IMR-90 (cell line): ENCODE data around the gene GLDC. TPM values are rescaled to one million over a fixed set of nuclear protein-coding genes. Genes with fewer than 3 reads are reported as not detected.

ENCODE experiments used
- ATAC-seq: fragments of 200-7000 bp; cut with Tn5 transposase; 2 replicates; pipeline ENCODE4 v1.9.1; 2020; ENCODE audit warnings: low read depth, mild to moderate bottlenecking, moderate library complexity
- BruUV-seq: library from RNA; stranded (reverse); fragments of 400-500 nt; replicated peaks from 2 replicates; lab custom pipeline; 2021; lab: Mats Ljungman, UMichigan
- CTCF ChIA-PET: fragments of 300-600 bp; formaldehyde crosslinking; extraction: SDS; loops from one replicate; lab custom pipeline; 2021; ENCODE audit warnings: antibody characterized with exemption; lab: Yijun Ruan, JAX
- POLR2A ChIA-PET: fragments of 300-600 bp; sonication (Branson Sonifier 250); formaldehyde crosslinking; loops from one replicate; lab custom pipeline; 2022; ENCODE audit warnings: antibody characterized with exemption; ENCODE audit not compliant: unreplicated experiment; lab: Charles Lee
- DNase-seq: peaks from one replicate; pipeline ENCODE4 v3.0.0; 2013
- H2AFZ ChIP-seq: replicated peaks from 2 replicates; pipeline ENCODE3; 2013; ENCODE audit warnings: low read length, mild to moderate bottlenecking; ENCODE audit not compliant: poor library complexity
- H2AK5ac ChIP-seq: 2 replicates; pipeline ENCODE4 v1.6.1; 2013; ENCODE audit warnings: low read depth, low read length, inconsistent platforms
- H2AK9ac ChIP-seq: replicated peaks from 2 replicates; pipeline ENCODE3; 2013; ENCODE audit warnings: mild to moderate bottlenecking, low read depth, low read length, moderate library complexity; ENCODE audit not compliant: poor library complexity
- H2BK120ac ChIP-seq: 2 replicates; pipeline ENCODE4 v1.6.1; 2013; ENCODE audit warnings: low read depth, low read length, inconsistent platforms
- H2BK15ac ChIP-seq: 3 replicates; pipeline ENCODE4 v1.6.1; 2013; ENCODE audit warnings: low read depth, low read length, inconsistent platforms
- H2BK20ac ChIP-seq: 2 replicates; pipeline ENCODE4 v1.6.1; 2013; ENCODE audit warnings: low read depth, mild to moderate bottlenecking, inconsistent platforms, low read length, moderate library complexity
- H2BK5ac ChIP-seq: 2 replicates; pipeline ENCODE4 v1.6.1; 2013; ENCODE audit warnings: mild to moderate bottlenecking, low read depth, low read length, inconsistent platforms; ENCODE audit not compliant: poor library complexity, severe bottlenecking
- H3K14ac ChIP-seq: replicated peaks from 2 replicates; pipeline ENCODE4 v1.6.1; 2013; ENCODE audit warnings: low read depth, low read length, inconsistent platforms
- H3K18ac ChIP-seq: 2 replicates; pipeline ENCODE4 v1.6.1; 2013; ENCODE audit warnings: low read depth, low read length, control low read depth
- H3K23ac ChIP-seq: 2 replicates; pipeline ENCODE4 v1.6.1; 2013; ENCODE audit warnings: low read depth, low read length, inconsistent platforms
- H3K27ac ChIP-seq: 2 replicates; pipeline ENCODE4 v1.5.1; 2013; ENCODE audit warnings: mild to moderate bottlenecking, control low read depth, low read length; ENCODE audit not compliant: insufficient read depth
- H3K27me3 ChIP-seq: 2 replicates; pipeline ENCODE4 v1.6.1; 2013; ENCODE audit warnings: low read length; ENCODE audit not compliant: control insufficient read depth, insufficient read depth
- H3K36me3 ChIP-seq: 2 replicates; pipeline ENCODE4 v1.6.1; 2013; ENCODE audit warnings: low read length, mixed read lengths; ENCODE audit not compliant: control insufficient read depth, insufficient read depth
- H3K4ac ChIP-seq: 2 replicates; pipeline ENCODE4 v1.6.1; 2013; ENCODE audit warnings: low read depth, low read length, inconsistent platforms
- H3K4me1 ChIP-seq: 2 replicates; pipeline ENCODE4 v1.6.1; 2013; ENCODE audit warnings: low read length, mixed read lengths; ENCODE audit not compliant: control insufficient read depth, insufficient read depth
- H3K4me2 ChIP-seq: 2 replicates; pipeline ENCODE4 v1.6.1; 2013; ENCODE audit warnings: low read depth, mild to moderate bottlenecking, control low read depth, low read length, moderate library complexity
- H3K4me3 ChIP-seq: 2 replicates; pipeline ENCODE4 v1.5.1; 2013; ENCODE audit warnings: low read depth, mild to moderate bottlenecking, control low read depth, low read length, moderate library complexity; ENCODE audit not compliant: insufficient read depth
- H3K56ac ChIP-seq: 2 replicates; pipeline ENCODE4 v1.6.1; 2013; ENCODE audit warnings: low read length, inconsistent platforms; ENCODE audit not compliant: insufficient read depth; ENCODE audit errors: extremely low read depth
- H3K79me1 ChIP-seq, 2 experiments: 2 replicates each; pipeline ENCODE4 v1.6.1; 2013; ENCODE audit warnings: low read length in 2 of 2, inconsistent platforms in 1 of 2, low read depth in 1 of 2
- H3K9ac ChIP-seq: 2 replicates; pipeline ENCODE4 v1.6.1; 2013; ENCODE audit warnings: low read depth, low read length, control low read depth
- H3K9me1 ChIP-seq: 2 replicates; pipeline ENCODE4 v1.6.1; 2013; ENCODE audit warnings: low read length, inconsistent platforms; ENCODE audit not compliant: insufficient read depth
- H3K9me3 ChIP-seq: 2 replicates; pipeline ENCODE4 v1.6.1; 2013; ENCODE audit warnings: low read length; ENCODE audit not compliant: control insufficient read depth, insufficient read depth
- H4K20me1 ChIP-seq: 2 replicates; pipeline ENCODE4 v1.6.1; 2013; ENCODE audit warnings: low read length, inconsistent platforms; ENCODE audit not compliant: insufficient read depth
- H4K5ac ChIP-seq: 2 replicates; pipeline ENCODE4 v1.6.1; 2013; ENCODE audit warnings: mild to moderate bottlenecking, low read depth, low read length, control low read depth
- H4K8ac ChIP-seq, 2 experiments: 2 replicates each; pipeline ENCODE4 v1.6.1; 2013; ENCODE audit warnings: low read depth in 2 of 2, low read length in 2 of 2, control low read depth in 1 of 2, inconsistent platforms in 1 of 2
- H4K91ac ChIP-seq: 2 replicates; pipeline ENCODE4 v1.6.1; 2013; ENCODE audit warnings: low read depth, low read length, inconsistent platforms; ENCODE audit not compliant: insufficient read depth
- BHLHE40 ChIP-seq: fragments of 150-350 bp; IDR thresholded peaks from 2 replicates; pipeline ENCODE4 v1.6.1; 2016; ENCODE audit warnings: mild to moderate bottlenecking, low read depth, low read length
- CEBPB ChIP-seq: IDR thresholded peaks from 2 replicates; pipeline ENCODE4 v1.6.1; 2012; ENCODE audit warnings: low read depth, low read length, improper control_type of control experiment
- CHD1 ChIP-seq: IDR thresholded peaks from 2 replicates; pipeline ENCODE4 v1.6.1; 2012; ENCODE audit warnings: low read depth, low read length, improper control_type of control experiment
- FOS ChIP-seq: fragments of 150-350 bp; IDR thresholded peaks from 2 replicates; pipeline ENCODE4 v1.6.1; 2016; ENCODE audit warnings: low read depth, low read length
- MAFK ChIP-seq: IDR thresholded peaks from 2 replicates; pipeline ENCODE4 v1.6.1; 2012; ENCODE audit warnings: low read depth, low read length, improper control_type of control experiment
- MAZ ChIP-seq: IDR thresholded peaks from 2 replicates; pipeline ENCODE4 v1.6.1; 2012; ENCODE audit warnings: low read depth, mild to moderate bottlenecking, low read length, improper control_type of control experiment, moderate library complexity, borderline replicate concordance
- MXI1 ChIP-seq: IDR thresholded peaks from 2 replicates; pipeline ENCODE4 v1.6.1; 2012; ENCODE audit warnings: low read depth, mild to moderate bottlenecking, low read length, moderate library complexity, borderline replicate concordance
- NFE2L2 ChIP-seq: fragments of 150-350 bp; IDR thresholded peaks from 2 replicates; pipeline ENCODE4 v1.6.1; 2016; ENCODE audit warnings: low read depth, mild to moderate bottlenecking, low read length
- POLR2A ChIP-seq: IDR thresholded peaks from 2 replicates; pipeline ENCODE4 v1.6.1; 2012; ENCODE audit warnings: mild to moderate bottlenecking, low read depth, low read length
- RAD21 ChIP-seq: IDR thresholded peaks from 2 replicates; pipeline ENCODE4 v1.6.1; 2012; ENCODE audit warnings: low read length, improper control_type of control experiment
- RCOR1 ChIP-seq: IDR thresholded peaks from 2 replicates; pipeline ENCODE4 v1.6.1; 2012; ENCODE audit warnings: mild to moderate bottlenecking, low read length, improper control_type of control experiment; ENCODE audit not compliant: insufficient replicate concordance
- RFX5 ChIP-seq: IDR thresholded peaks from 2 replicates; pipeline ENCODE4 v1.8.0; 2012; ENCODE audit warnings: low read depth, mild to moderate bottlenecking, low read length, moderate library complexity
- SMC3 ChIP-seq: fragments of 150-350 bp; IDR thresholded peaks from 2 replicates; pipeline ENCODE4 v1.6.1; 2016; ENCODE audit warnings: low read depth, mild to moderate bottlenecking, antibody characterized with exemption, low read length, moderate library complexity
- WGBS, 2 experiments: methylation state at CpG; one replicate each; pipeline versions ENCODE4 v1.1.5 to v1.1.7; 2013; ENCODE audit warnings: missing lambda C conversion rate in 2 of 2; ENCODE audit not compliant: insufficient read length in 1 of 2; ENCODE audit errors: extremely low coverage in 2 of 2; 5-methylcytosine and 5-hydroxymethylcytosine counted together
- dilution Hi-C: fragments of 300-500 bp; cut with HindIII; formaldehyde crosslinking; loops from one replicate; pipeline ENCODE4 v1.14.3; 2018; ENCODE audit warnings: low sequenced_read_pairs; ENCODE audit not compliant: unreplicated experiment
- in situ Hi-C: fragments of 300-500 bp; cut with MboI; formaldehyde crosslinking; loops from 3 replicates; pipeline ENCODE4 v1.14.3; 2019; ENCODE audit warnings: low sequenced_read_pairs, inconsistent platforms, mixed read lengths
- intact Hi-C: fragments of 100-400 bp; cut with micrococcal nuclease; formaldehyde crosslinking; loops from 2 replicates; pipeline ENCODE4 v1.10.0; 2022
- polyA plus RNA-seq, 3 experiments: library from polyadenylated mRNA; depleted of rRNA; stranded (reverse); fragments of >200 nt; gene quantifications; 2 replicates each; pipeline ENCODE4 v1.2.3, GENCODE V29; 2012; ENCODE audit warnings: low replicate concordance in 1 of 3
- total RNA-seq: library from RNA; depleted of rRNA; stranded (reverse); fragments of >200 nt; gene quantifications from 2 replicates; pipeline ENCODE4 v1.2.3, GENCODE V29; 2012
- TF ChIP-seq, protein P1 (sequence below): fragments of 150-350 bp; IDR thresholded peaks from 2 replicates; pipeline ENCODE4 v1.6.1; 2016; ENCODE audit warnings: low read depth, mild to moderate bottlenecking, low read length, moderate library complexity, borderline replicate concordance
- TF ChIP-seq, protein P2 (sequence below): conservative IDR thresholded peaks from 2 replicates; pipeline ENCODE4 v1.5.1; 2012; ENCODE audit warnings: mild to moderate bottlenecking, low read depth, low read length, improper control_type of control experiment
- TF ChIP-seq, protein P3 (sequence below): fragments of 150-350 bp; IDR thresholded peaks from 2 replicates; pipeline ENCODE4 v1.6.1; 2017; ENCODE audit warnings: mild to moderate bottlenecking, antibody characterized with exemption, low read length, low read depth

GLDC gene
- total and polyA plus RNA-seq, 2 of the 4 experiments (the other 2 are of a cell fraction) = 0.36 to 0.50 TPM

DNA sequence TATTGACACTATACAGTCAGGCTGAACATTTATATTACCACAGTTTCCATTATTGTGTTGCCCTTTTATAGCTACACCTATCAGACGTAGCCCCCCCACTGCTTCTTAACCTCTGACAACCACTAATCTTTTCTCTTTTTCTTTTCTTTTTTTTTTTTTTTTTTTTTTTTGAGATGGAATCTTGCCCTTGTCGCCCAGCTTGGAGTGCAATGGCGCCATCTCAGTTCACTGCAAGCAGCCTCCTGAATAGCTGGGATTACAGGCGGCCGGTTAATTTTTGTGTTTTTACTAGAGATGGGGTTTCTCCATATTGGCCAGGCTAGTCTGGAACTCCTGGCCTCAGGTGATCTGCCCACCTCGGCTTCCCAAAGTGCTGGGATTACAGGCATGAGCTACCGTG, 157.1 kb downstream of the GLDC start:
- in situ Hi-C loops (no loop called here), intact Hi-C loops (no loop called here), dilution Hi-C loops (no loop called here)
- Histone ChIP-seq H3K18ac (no peak overlapping the region), H3K14ac (no peak overlapping the region), H4K20me1 (no peaks in the 10 kb centered on the region), H2AK5ac (no peak overlapping the region), H3K9me3 (no peaks in the 10 kb centered on the region), H3K56ac (no peak overlapping the region), H3K4ac (no peak overlapping the region), H2AK9ac (no peak overlapping the region), H3K9ac (no peak overlapping the region), H3K23ac (no peak overlapping the region), H3K9me1 (peaks cover 5% of the 10 kb centered on the region; the same call in 1 of the 2 replicates), H3K4me2 (no peak overlapping the region), H4K5ac (no peak overlapping the region), H4K8ac (no peak overlapping the region), H2BK20ac (no peak overlapping the region), H3K4me1 (no peaks in the 10 kb centered on the region), H2BK5ac (no peak overlapping the region), H2AFZ (no peak overlapping the region), H4K91ac (no peak overlapping the region), H3K4me3 (no peak overlapping the region), H3K79me1 (peaks cover 28 to 46% of the 10 kb centered on the region in 2 experiments), H3K27ac (no peak overlapping the region), H2BK15ac (no peak overlapping the region), H3K27me3 (no peaks in the 10 kb centered on the region), H3K36me3 (peaks cover 31% of the 10 kb centered on the region), H2BK120ac (no peak overlapping the region)
- ATAC-seq = no peak
- CTCF ChIA-PET = no interaction called here
- no peak for DNase-seq
- POLR2A ChIA-PET = no interaction called here
- no peak for TF ChIP-seq FOS
- no peak for TF ChIP-seq POLR2A
- no peak for TF ChIP-seq CEBPB
- TF ChIP-seq, protein P1, sequence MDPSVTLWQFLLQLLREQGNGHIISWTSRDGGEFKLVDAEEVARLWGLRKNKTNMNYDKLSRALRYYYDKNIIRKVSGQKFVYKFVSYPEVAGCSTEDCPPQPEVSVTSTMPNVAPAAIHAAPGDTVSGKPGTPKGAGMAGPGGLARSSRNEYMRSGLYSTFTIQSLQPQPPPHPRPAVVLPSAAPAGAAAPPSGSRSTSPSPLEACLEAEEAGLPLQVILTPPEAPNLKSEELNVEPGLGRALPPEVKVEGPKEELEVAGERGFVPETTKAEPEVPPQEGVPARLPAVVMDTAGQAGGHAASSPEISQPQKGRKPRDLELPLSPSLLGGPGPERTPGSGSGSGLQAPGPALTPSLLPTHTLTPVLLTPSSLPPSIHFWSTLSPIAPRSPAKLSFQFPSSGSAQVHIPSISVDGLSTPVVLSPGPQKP = no peak
- TF ChIP-seq MXI1 = no peak
- no peak for TF ChIP-seq NFE2L2
- TF ChIP-seq RCOR1 = no peak
- no peak for TF ChIP-seq CHD1
- TF ChIP-seq BHLHE40 = no peak
- TF ChIP-seq, protein P2, sequence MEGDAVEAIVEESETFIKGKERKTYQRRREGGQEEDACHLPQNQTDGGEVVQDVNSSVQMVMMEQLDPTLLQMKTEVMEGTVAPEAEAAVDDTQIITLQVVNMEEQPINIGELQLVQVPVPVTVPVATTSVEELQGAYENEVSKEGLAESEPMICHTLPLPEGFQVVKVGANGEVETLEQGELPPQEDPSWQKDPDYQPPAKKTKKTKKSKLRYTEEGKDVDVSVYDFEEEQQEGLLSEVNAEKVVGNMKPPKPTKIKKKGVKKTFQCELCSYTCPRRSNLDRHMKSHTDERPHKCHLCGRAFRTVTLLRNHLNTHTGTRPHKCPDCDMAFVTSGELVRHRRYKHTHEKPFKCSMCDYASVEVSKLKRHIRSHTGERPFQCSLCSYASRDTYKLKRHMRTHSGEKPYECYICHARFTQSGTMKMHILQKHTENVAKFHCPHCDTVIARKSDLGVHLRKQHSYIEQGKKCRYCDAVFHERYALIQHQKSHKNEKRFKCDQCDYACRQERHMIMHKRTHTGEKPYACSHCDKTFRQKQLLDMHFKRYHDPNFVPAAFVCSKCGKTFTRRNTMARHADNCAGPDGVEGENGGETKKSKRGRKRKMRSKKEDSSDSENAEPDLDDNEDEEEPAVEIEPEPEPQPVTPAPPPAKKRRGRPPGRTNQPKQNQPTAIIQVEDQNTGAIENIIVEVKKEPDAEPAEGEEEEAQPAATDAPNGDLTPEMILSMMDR = no peak
- no peak for TF ChIP-seq MAZ
- TF ChIP-seq, protein P3, sequence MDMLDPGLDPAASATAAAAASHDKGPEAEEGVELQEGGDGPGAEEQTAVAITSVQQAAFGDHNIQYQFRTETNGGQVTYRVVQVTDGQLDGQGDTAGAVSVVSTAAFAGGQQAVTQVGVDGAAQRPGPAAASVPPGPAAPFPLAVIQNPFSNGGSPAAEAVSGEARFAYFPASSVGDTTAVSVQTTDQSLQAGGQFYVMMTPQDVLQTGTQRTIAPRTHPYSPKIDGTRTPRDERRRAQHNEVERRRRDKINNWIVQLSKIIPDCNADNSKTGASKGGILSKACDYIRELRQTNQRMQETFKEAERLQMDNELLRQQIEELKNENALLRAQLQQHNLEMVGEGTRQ = no peak
- no peak for TF ChIP-seq RAD21
- TF ChIP-seq RFX5 = no peak
- TF ChIP-seq MAFK = no peak
- no peak for TF ChIP-seq SMC3
- BruUV-seq = no TSS peak
- WGBS, 2 experiments = no CpG with 5 or more reads among the region's 7 CpGs
